Astrocyte of the spinal cord (primary cell): ENCODE results near the gene PDLIM5.
A peak's percentile ranks its signal among the peaks of the same experiment; 100 is the strongest.
"Not testable (repeated sequence)": the region's sequence is repeated elsewhere in the genome, so short reads cannot be mapped to it uniquely, and the experiment has no call there.

ENCODE experiments used
- DNase-seq: peaks from one replicate; pipeline ENCODE4 v3.0.0; 2011; ENCODE audit warnings: low read depth, low spot score
- H3K4me3 ChIP-seq: 2 replicates; pipeline ENCODE4 v1.5.1; 2011; ENCODE audit warnings: low read depth, mild to moderate bottlenecking, low read length, moderate library complexity
- CTCF ChIP-seq: IDR thresholded peaks from 2 replicates; pipeline ENCODE4 v1.5.1; 2012; ENCODE audit warnings: low read depth, mild to moderate bottlenecking, low read length, inconsistent platforms
- in situ Hi-C: cut with HindIII; loops from 2 replicates; pipeline ENCODE4 v1.10.0; 2017; ENCODE audit warnings: low sequenced_read_pairs

The PDLIM5 gene

GRCh38 chr4:94470132-94470531, 18.4 kb downstream of the PDLIM5 start:
- no peak overlapping the region for H3K4me3 ChIP-seq
- no peak for TF ChIP-seq CTCF
- in situ Hi-C loops: no loop called here
- DNase-seq: no peak

GRCh38 chr4:94470782-94471181, 19.0 kb downstream of the PDLIM5 start:
- in situ Hi-C loops, DNase-seq, H3K4me3 ChIP-seq: not testable (repeated sequence)

GRCh38 chr4:94472056-94472826, 20.5 kb downstream of the PDLIM5 start:
- peak; percentile 73 for DNase-seq
- no peak for TF ChIP-seq CTCF
- in situ Hi-C loops: no loop called here
- no peak overlapping the region for H3K4me3 ChIP-seq

GRCh38 chr4:94475050-94475449, 23.3 kb downstream of the PDLIM5 start:
- in situ Hi-C loops: no loop called here
- no peak for DNase-seq
- TF ChIP-seq CTCF: no peak
- H3K4me3 ChIP-seq: no peak overlapping the region

- DNase-seq: no peak
- H3K4me3 ChIP-seq: no peak overlapping the region
- in situ Hi-C loops: no loop called here
- TF ChIP-seq CTCF: no peak
Measured at GRCh38 chr4:94475794-94476193, 24.1 kb downstream of the PDLIM5 start.

- DNase-seq: no peak
- in situ Hi-C loops: no loop called here
- no peak overlapping the region for H3K4me3 ChIP-seq
- no peak for TF ChIP-seq CTCF
Measured at GRCh38 chr4:94477227-94477626, 25.5 kb downstream of the PDLIM5 start.

- DNase-seq, H3K4me3 ChIP-seq, in situ Hi-C loops: not testable (repeated sequence)
Measured at GRCh38 chr4:94478805-94479204, 27.1 kb downstream of the PDLIM5 start.
